Measurements from ENCODE around the gene CCDC97. TPM values are rescaled to one million over a fixed set of nuclear protein-coding genes. Genes with fewer than 3 reads are reported as not detected.
A peak's percentile ranks its signal among the peaks of the same experiment; 100 is the strongest.
"Not testable (repeated sequence)": the region's sequence is repeated elsewhere in the genome, so short reads cannot be mapped to it uniquely, and the experiment has no call there.

Gene CCDC97
- total RNA-seq, 2 experiments from 2014 or later: 15.0 to 36.6 TPM

- Histone ChIP-seq H4K20me1 (ENCODE audit: insufficient read depth, low read length) (no peaks in the 10 kb centered on the region), H3K4me3 (ENCODE audit: low read depth, low read length, poor library complexity, severe bottlenecking) (no peak overlapping the region), H3K4me1 (ENCODE audit: insufficient read depth, low read length, poor library complexity, severe bottlenecking) (peaks cover 10% of the 10 kb centered on the region), H2AFZ (ENCODE audit: low read length) (no peak overlapping the region), H3K36me3 (ENCODE audit: insufficient read depth, low read length) (no peaks in the 10 kb centered on the region), H3K9me3 (ENCODE audit: low read length) (no peaks in the 10 kb centered on the region), H3K4me2 (ENCODE audit: low read length) (no peak overlapping the region), H3K9me2 (ENCODE audit: insufficient read depth, low read length) (no peaks in the 10 kb centered on the region), H3K27ac (ENCODE audit: low read depth, low read length, poor library complexity, severe bottlenecking) (no peak overlapping the region), H3K79me2 (ENCODE audit: insufficient read depth, low read depth, low read length) (peaks cover 16% of the 10 kb centered on the region; the same call in 1 of the 2 replicates)
- DNase-seq (ENCODE audit: low spot score): peak; percentile 34
- intact Hi-C loops (cut with micrococcal nuclease; ENCODE audit: unreplicated experiment): no loop called here
- no TSS peak for BruUV-seq (replicated peaks)
- ChIA-PET POLR2A (interaction anchor here (0.6 to 1.4 kb wide), 2 partner anchors 39 to 164 kb away, joined by 3 to 4 read pairs; no protein-coding TSS in a partner anchor), CTCF (ENCODE audit: unreplicated experiment) (no interaction called here)
- TF ChIP-seq EZH2phosphoT487 (IDR thresholded peaks at IDR 0.05; ENCODE audit: borderline replicate concordance, low read depth, low read length) (no peak), CTCF (conservative IDR thresholded peaks at IDR 0.05; ENCODE audit: low read length) (peak; percentile 63)
Measured at GRCh38 chr19:41366089-41366488, 56.1 kb downstream of the CCDC97 start.

GRCh38 chr19:41367848-41368301 is 57.9 kb downstream of the CCDC97 start:
- intact Hi-C loops (cut with micrococcal nuclease; ENCODE audit: unreplicated experiment): no loop called here
- Histone ChIP-seq H3K36me3 (ENCODE audit: insufficient read depth, low read length) (no peaks in the 10 kb centered on the region), H3K9me2 (ENCODE audit: insufficient read depth, low read length) (no peaks in the 10 kb centered on the region), H4K20me1 (ENCODE audit: insufficient read depth, low read length) (no peaks in the 10 kb centered on the region), H3K4me1 (ENCODE audit: insufficient read depth, low read length, poor library complexity, severe bottlenecking) (peaks cover 10% of the 10 kb centered on the region), H3K4me3 (ENCODE audit: low read depth, low read length, poor library complexity, severe bottlenecking) (no peak overlapping the region), H3K9me3 (ENCODE audit: low read length) (no peaks in the 10 kb centered on the region), H2AFZ (ENCODE audit: low read length) (no peak overlapping the region), H3K79me2 (ENCODE audit: insufficient read depth, low read depth, low read length) (peaks cover 16% of the 10 kb centered on the region; the same call in 1 of the 2 replicates), H3K4me2 (ENCODE audit: low read length) (no peak overlapping the region), H3K27ac (ENCODE audit: low read depth, low read length, poor library complexity, severe bottlenecking) (no peak overlapping the region)
- CTCF ChIA-PET (ENCODE audit: unreplicated experiment): no interaction called here
- POLR2A ChIA-PET: interaction anchor here (1.0 kb wide), 1 partner anchor 70 kb away, joined by 4 read pairs; no protein-coding TSS in a partner anchor
- no peak for DNase-seq (ENCODE audit: low spot score)
- no TSS peak for BruUV-seq (replicated peaks)
- TF ChIP-seq EZH2phosphoT487 (IDR thresholded peaks at IDR 0.05; ENCODE audit: borderline replicate concordance, low read depth, low read length) (no peak), CTCF (conservative IDR thresholded peaks at IDR 0.05; ENCODE audit: low read length) (no peak)

- TF ChIP-seq EZH2phosphoT487 (IDR thresholded peaks at IDR 0.05; ENCODE audit: borderline replicate concordance, low read depth, low read length) (no peak), CTCF (conservative IDR thresholded peaks at IDR 0.05; ENCODE audit: low read length) (no peak)
- peaks cover 4% of the 10 kb centered on the region for H3K4me1 ChIP-seq (ENCODE audit: insufficient read depth, low read length, poor library complexity, severe bottlenecking)
- no peaks in the 10 kb centered on the region for H3K9me3 ChIP-seq (ENCODE audit: low read length)
- peaks cover 11% of the 10 kb centered on the region; the same call in 1 of the 2 replicates for H3K79me2 ChIP-seq (ENCODE audit: insufficient read depth, low read depth, low read length)
- H2AFZ ChIP-seq (ENCODE audit: low read length): no peak overlapping the region
- CTCF ChIA-PET (ENCODE audit: unreplicated experiment): no interaction called here
- no peaks in the 10 kb centered on the region for H4K20me1 ChIP-seq (ENCODE audit: insufficient read depth, low read length)
- no peaks in the 10 kb centered on the region for H3K36me3 ChIP-seq (ENCODE audit: insufficient read depth, low read length)
- H3K9me2 ChIP-seq (ENCODE audit: insufficient read depth, low read length): no peaks in the 10 kb centered on the region
- DNase-seq (ENCODE audit: low spot score): no peak
- POLR2A ChIA-PET: interaction anchor here (0.6 kb wide), 1 partner anchor 18 kb away, joined by 3 read pairs; no protein-coding TSS in a partner anchor
- H3K4me2 ChIP-seq (ENCODE audit: low read length): no peak overlapping the region
- no peak overlapping the region for H3K4me3 ChIP-seq (ENCODE audit: low read depth, low read length, poor library complexity, severe bottlenecking)
- intact Hi-C loops (cut with micrococcal nuclease; ENCODE audit: unreplicated experiment): no loop called here
- no peak overlapping the region for H3K27ac ChIP-seq (ENCODE audit: low read depth, low read length, poor library complexity, severe bottlenecking)
- BruUV-seq (replicated peaks): no TSS peak
Measured at GRCh38 chr19:41369769-41370168, 59.8 kb downstream of the CCDC97 start.

- H3K36me3 ChIP-seq (ENCODE audit: insufficient read depth, low read length); H2AFZ ChIP-seq (ENCODE audit: low read length); H4K20me1 ChIP-seq (ENCODE audit: insufficient read depth, low read length); BruUV-seq (replicated peaks); H3K9me2 ChIP-seq (ENCODE audit: insufficient read depth, low read length); CTCF ChIA-PET (ENCODE audit: unreplicated experiment); H3K4me2 ChIP-seq (ENCODE audit: low read length); H3K9me3 ChIP-seq (ENCODE audit: low read length); DNase-seq (ENCODE audit: low spot score); H3K27ac ChIP-seq (ENCODE audit: low read depth, low read length, poor library complexity, severe bottlenecking); H3K79me2 ChIP-seq (ENCODE audit: insufficient read depth, low read depth, low read length); intact Hi-C loops (cut with micrococcal nuclease; ENCODE audit: unreplicated experiment); H3K4me1 ChIP-seq (ENCODE audit: insufficient read depth, low read length, poor library complexity, severe bottlenecking); H3K4me3 ChIP-seq (ENCODE audit: low read depth, low read length, poor library complexity, severe bottlenecking): not testable (repeated sequence)
- POLR2A ChIA-PET: interaction anchor here (0.6 kb wide), 1 partner anchor 25 kb away, joined by 4 read pairs; no protein-coding TSS in a partner anchor
Measured at GRCh38 chr19:41371119-41371518, 61.1 kb downstream of the CCDC97 start.
